22Rv1 (cell line): ENCODE results near the gene LPA.

Experiments used
- CTCF ChIP-seq: fragments of 450-650 bp; IDR thresholded peaks from 2 replicates; pipeline ENCODE4 v1.5.1; 2017; ENCODE audit warnings: mild to moderate bottlenecking
- ZFX ChIP-seq: fragments of 450-650 bp; IDR thresholded peaks from 2 replicates; pipeline ENCODE4 v1.6.1; 2017; ENCODE audit warnings: antibody characterized with exemption, borderline replicate concordance

GRCh38 chr6:160661216-160661615 lies 2.9 kb downstream of the LPA start:
- TF ChIP-seq CTCF (no peak), ZFX (no peak)
